ENCODE data around the gene HDAC4. TPM values are rescaled to one million over a fixed set of nuclear protein-coding genes. Genes with fewer than 3 reads are reported as not detected.

HDAC4 gene
- total and polyA plus RNA-seq, 8 donors = 1.7 to 98.8 (median 24.5) TPM

GRCh38 chr2:239047420-239047819 lies 353.4 kb downstream of the HDAC4 start:
- H3K9me3 ChIP-seq = peaks cover 0 to 11% (median 9%) of the 10 kb centered on the region in 4 donors
- TF ChIP-seq CTCF (IDR thresholded peaks at IDR 0.05) (no peak), POLR2AphosphoS5 (IDR thresholded peaks at IDR 0.05) (no peak), EP300 (IDR thresholded peaks at IDR 0.05) (no peak), POLR2A (IDR thresholded peaks at IDR 0.05) (no peak)
- no peak overlapping the region for H3K27ac ChIP-seq
- no peaks in the 10 kb centered on the region for H3K27me3 ChIP-seq
- no peak overlapping the region for H3K4me3 ChIP-seq
- no peak for DNase-seq
- peaks cover 5 to 39% (median 25%) of the 10 kb centered on the region in 4 donors for H3K36me3 ChIP-seq
- 88 to 97% (median 93%) methylated on average over 6 to 8 of the region's 8 CpGs for WGBS, 5 donors
- intact Hi-C loops (cut with DNase I; ENCODE audit: low total_unique reads) = no loop called here
- H3K4me1 ChIP-seq = no peaks in the 10 kb centered on the region

GRCh38 chr2:239046822-239047221 lies 354.0 kb downstream of the HDAC4 start:
- H3K36me3 ChIP-seq = peaks cover 0 to 33% (median 19%) of the 10 kb centered on the region in 4 donors
- intact Hi-C loops (cut with DNase I; ENCODE audit: low total_unique reads) = no loop called here
- no peaks in the 10 kb centered on the region for H3K27me3 ChIP-seq
- peaks cover 0 to 11% (median 9%) of the 10 kb centered on the region in 4 donors for H3K9me3 ChIP-seq
- no peak overlapping the region for H3K4me3 ChIP-seq
- no peak for DNase-seq
- no peak overlapping the region for H3K27ac ChIP-seq
- H3K4me1 ChIP-seq = no peaks in the 10 kb centered on the region
- TF ChIP-seq CTCF (IDR thresholded peaks at IDR 0.05) = no peak
- TF ChIP-seq POLR2A (IDR thresholded peaks at IDR 0.05) = no peak
- 88 to 95% (median 93%) methylated on average over 9 of the region's 9 CpGs for WGBS, 5 donors

- no peak for DNase-seq
- H3K4me1 ChIP-seq = no peaks in the 10 kb centered on the region
- intact Hi-C loops (cut with DNase I; ENCODE audit: low total_unique reads) = no loop called here
- H3K4me3 ChIP-seq = no peak overlapping the region
- 78 to 84% (median 83%) methylated on average over 9 of the region's 9 CpGs for WGBS, 5 donors
- TF ChIP-seq POLR2A (IDR thresholded peaks at IDR 0.05) = no peak
- TF ChIP-seq EP300 (IDR thresholded peaks at IDR 0.05) = no peak
- no peak for TF ChIP-seq POLR2AphosphoS5 (IDR thresholded peaks at IDR 0.05)
- TF ChIP-seq CTCF (IDR thresholded peaks at IDR 0.05) = no peak
- no peaks in the 10 kb centered on the region for H3K9me3 ChIP-seq
- H3K36me3 ChIP-seq = peaks cover 0 to 13% (median 0%) of the 10 kb centered on the region in 4 donors
- H3K27ac ChIP-seq = no peak overlapping the region
- H3K27me3 ChIP-seq = no peaks in the 10 kb centered on the region
These were observed 356.5 kb downstream of the HDAC4 start for GRCh38 chr2:239044336-239044735.

GRCh38 chr2:239043326-239043725 lies 357.5 kb downstream of the HDAC4 start:
- Histone ChIP-seq H3K4me1 (no peaks in the 10 kb centered on the region), H3K4me3 (no peak overlapping the region), H3K36me3 (peaks cover 0 to 8% (median 0%) of the 10 kb centered on the region in 4 donors), H3K27ac (no peak overlapping the region), H3K9me3 (no peaks in the 10 kb centered on the region), H3K27me3 (no peaks in the 10 kb centered on the region)
- WGBS, 5 donors = 87 to 93% (median 90%) methylated on average over 12 of the region's 12 CpGs
- intact Hi-C loops (cut with DNase I; ENCODE audit: low total_unique reads) = no loop called here
- no peak for DNase-seq
- TF ChIP-seq POLR2AphosphoS5 (IDR thresholded peaks at IDR 0.05) (no peak), POLR2A (IDR thresholded peaks at IDR 0.05) (no peak), CTCF (IDR thresholded peaks at IDR 0.05) (no peak), EP300 (IDR thresholded peaks at IDR 0.05) (no peak)

All from stomach (tissue), 9 donors.